Stromal cell of bone marrow (primary cell): Measurements from ENCODE around the gene WWOX.

Experiments
- DNase-seq: peaks from one replicate; pipeline ENCODE4 v3.0.0-alpha.2; 2012; ENCODE audit warnings: low read depth

WWOX gene

GRCh38 chr16:78274771-78275170, 175.3 kb downstream of the WWOX start:
- no peak for DNase-seq

- DNase-seq, result no peak
Observed at GRCh38 chr16:78275420-78275819, 176.0 kb downstream of the WWOX start.

- DNase-seq, result no peak
Observed at GRCh38 chr16:78277321-78278055, 178.0 kb downstream of the WWOX start.

- DNase-seq, result no peak
Observed at GRCh38 chr16:78278056-78278450, 178.6 kb downstream of the WWOX start.

- DNase-seq, result no peak
Observed at GRCh38 chr16:78281115-78281514, 181.7 kb downstream of the WWOX start.

GRCh38 chr16:78283548-78284251, 184.2 kb downstream of the WWOX start:
- no peak for DNase-seq

- no peak for DNase-seq
Observed at GRCh38 chr16:78284326-78284725, 184.9 kb downstream of the WWOX start.

- DNase-seq, result no peak
Observed at GRCh38 chr16:78284957-78285434, 185.5 kb downstream of the WWOX start.

- DNase-seq, result no peak
Observed at GRCh38 chr16:78285437-78285922, 186.0 kb downstream of the WWOX start.

GRCh38 chr16:78286065-78286464, 186.6 kb downstream of the WWOX start:
- no peak for DNase-seq

GRCh38 chr16:78288888-78289287, 189.4 kb downstream of the WWOX start:
- DNase-seq, result no peak

GRCh38 chr16:78289373-78289772, 189.9 kb downstream of the WWOX start:
- DNase-seq, result no peak

GRCh38 chr16:78289844-78290277, 190.4 kb downstream of the WWOX start:
- no peak for DNase-seq

- no peak for DNase-seq
Observed at GRCh38 chr16:78290395-78290794, 190.9 kb downstream of the WWOX start.

- DNase-seq, result no peak
Observed at GRCh38 chr16:78290872-78291591, 191.6 kb downstream of the WWOX start.

GRCh38 chr16:78291604-78292003, 192.2 kb downstream of the WWOX start:
- no peak for DNase-seq

GRCh38 chr16:78292086-78292843, 192.8 kb downstream of the WWOX start:
- no peak for DNase-seq

GRCh38 chr16:78292844-78293380, 193.5 kb downstream of the WWOX start:
- DNase-seq, result no peak

GRCh38 chr16:78294538-78295225, 195.2 kb downstream of the WWOX start:
- DNase-seq, result no peak

GRCh38 chr16:78297066-78297666, 197.7 kb downstream of the WWOX start:
- DNase-seq, result no peak

- DNase-seq, result no peak
Observed at GRCh38 chr16:78298986-78299385, 199.5 kb downstream of the WWOX start.
